ENCODE results near the gene ADGRL2.

Gene ADGRL2

DNA sequence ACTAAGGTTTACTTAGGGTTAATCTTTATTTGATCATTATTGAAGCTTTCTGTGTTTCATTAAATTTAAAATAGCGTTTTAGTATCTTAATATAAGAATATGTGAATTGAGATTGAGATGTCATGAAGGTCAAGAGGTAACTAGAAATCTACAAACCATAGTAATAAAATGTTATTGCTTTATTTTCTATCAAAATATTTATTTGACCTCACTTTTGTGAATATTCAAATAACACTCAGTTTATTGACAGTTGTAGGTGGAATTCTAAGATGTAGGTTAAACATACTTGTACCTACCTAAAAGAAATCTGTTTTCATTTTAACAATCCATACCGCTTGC, 5.7 kb downstream of the ADGRL2 start:
- no peak for DNase-seq

- DNase-seq = no peak
Measured at GRCh38 chr1:81808760-81809159, 8.0 kb downstream of the ADGRL2 start.

- no peak for DNase-seq
Measured at GRCh38 chr1:81809808-81810207, 9.1 kb downstream of the ADGRL2 start.

DNA sequence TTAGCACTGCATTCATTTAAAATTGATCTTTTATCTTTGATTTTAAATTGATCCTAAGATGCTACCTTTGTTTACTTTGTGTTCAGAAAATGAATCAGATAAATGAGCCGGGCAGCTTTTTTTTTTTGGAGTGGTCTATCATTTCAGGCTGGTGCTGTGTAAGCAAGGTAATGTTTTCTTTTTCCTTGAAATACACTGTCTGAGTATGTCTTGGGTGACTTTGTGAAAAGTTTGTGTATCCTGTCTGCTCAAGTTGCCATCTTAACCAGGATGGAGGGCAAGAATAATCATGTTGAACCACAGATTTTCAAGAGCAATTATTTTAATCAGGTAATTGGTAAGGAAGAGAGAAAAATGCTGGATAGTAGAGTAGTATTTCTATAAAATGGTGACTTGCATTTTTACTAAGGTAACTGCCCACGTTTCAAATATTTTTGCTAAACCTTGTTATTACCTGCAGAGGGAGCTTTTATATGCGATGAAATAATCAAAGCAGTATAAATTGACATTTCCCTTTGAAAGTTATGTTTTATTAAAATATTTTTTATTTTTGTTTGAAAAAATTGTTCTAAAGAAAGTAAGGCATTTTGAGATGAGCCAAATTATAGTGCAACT, 11.1 kb downstream of the ADGRL2 start:
- no peak for DNase-seq

GRCh38 chr1:81812712-81813111, 12.0 kb downstream of the ADGRL2 start:
- no peak for DNase-seq

DNA sequence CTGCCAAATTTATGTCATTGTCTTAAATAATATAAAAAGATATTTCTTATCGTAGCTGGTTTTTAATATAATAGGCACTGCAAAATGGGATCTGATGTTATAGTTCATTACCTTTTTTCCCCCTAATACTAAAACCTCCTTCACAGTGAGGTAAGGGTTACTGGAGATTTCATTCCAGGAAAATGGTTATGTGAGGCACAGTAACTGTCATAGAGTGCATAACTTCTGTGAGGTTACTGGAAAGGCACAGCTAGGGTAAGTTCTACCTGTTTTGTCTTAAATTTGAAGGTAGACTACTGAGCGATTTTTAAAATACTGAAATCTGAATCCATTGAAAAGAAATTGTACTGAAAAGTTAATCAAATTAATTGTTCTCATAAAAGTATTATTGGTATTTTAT, 13.0 kb downstream of the ADGRL2 start:
- no peak for DNase-seq

DNA sequence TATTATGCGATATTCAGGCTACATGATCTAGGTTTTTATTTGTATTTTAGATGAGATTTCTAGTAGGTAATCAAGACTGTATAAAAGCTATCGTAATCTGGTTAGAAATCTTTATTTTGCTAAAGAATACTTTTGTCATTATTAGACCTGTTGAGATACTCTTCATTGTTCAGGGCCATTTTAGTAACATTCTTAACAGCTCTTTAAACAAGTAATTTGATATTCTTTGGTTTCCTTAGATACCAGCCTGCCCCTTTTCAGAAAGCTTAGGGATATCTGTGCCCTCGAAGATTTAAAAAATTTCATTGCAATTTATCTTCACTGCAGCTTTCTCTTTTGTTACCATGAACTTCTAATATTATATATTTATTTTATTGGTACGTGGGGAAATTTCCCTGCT, 18.9 kb downstream of the ADGRL2 start:
- DNase-seq = no peak

DNA sequence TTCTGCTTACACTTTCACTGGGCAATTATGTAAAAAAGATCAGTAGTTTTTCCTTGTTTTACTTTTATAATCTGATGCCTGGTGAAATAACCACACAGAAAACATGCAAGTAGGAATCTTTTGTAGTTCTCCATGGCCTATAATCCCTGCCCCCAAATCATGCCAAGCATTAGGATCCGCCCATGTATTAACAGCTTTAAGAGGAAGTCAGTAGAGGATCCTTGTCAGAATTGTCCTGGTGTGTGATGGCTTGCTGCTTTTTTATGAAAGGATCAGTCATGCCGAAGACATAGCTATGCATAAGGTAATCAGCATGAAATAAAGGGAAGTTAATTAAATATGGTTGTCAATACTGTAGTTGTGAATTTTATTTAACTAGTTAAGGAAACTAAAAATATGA, 20.0 kb downstream of the ADGRL2 start:
- DNase-seq = no peak

DNA sequence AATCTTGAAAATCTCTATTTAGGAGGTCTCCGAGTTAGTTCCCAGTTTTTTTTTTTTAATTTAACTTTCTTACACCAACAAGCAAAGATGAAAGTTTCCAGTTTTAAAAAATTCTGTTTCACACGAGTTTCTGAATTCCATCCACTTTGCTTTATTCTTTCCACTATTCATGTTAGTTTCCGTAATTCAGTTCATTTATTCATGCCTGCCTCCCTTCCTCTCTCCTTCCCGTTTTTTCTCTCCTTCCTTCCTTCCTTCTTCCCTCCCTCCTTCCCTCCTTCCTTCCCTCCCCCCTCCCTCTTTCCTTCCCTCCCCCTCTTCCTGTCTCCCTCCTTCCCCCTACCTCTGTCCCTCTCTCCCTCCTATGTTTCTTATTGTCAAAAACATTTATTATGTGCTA, 22.3 kb downstream of the ADGRL2 start:
- no peak for DNase-seq

- no peak for DNase-seq
Measured at GRCh38 chr1:81824759-81825158, 24.0 kb downstream of the ADGRL2 start.

DNA sequence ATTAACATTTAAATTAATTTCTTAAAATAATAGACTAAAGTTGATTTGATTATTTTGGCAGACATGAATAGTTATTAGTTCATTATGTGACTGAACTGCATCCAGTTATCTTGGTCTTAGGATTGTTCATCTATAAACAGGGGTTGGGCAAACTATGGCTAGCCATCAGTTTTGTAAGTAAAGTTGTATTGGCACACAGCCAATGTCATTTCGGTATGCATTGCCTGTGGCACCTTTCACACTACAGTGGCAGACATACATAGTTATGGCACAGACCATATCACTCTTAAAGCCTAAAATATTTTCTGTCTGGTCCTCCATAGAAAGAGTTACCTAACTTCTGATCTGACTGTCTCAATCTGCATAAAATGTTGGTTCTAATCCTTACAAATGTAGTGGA, 27.2 kb downstream of the ADGRL2 start:
- no peak for DNase-seq

- no peak for DNase-seq
Measured at GRCh38 chr1:81832573-81832972, 31.8 kb downstream of the ADGRL2 start.

GRCh38 chr1:81833722-81834121, 33.0 kb downstream of the ADGRL2 start:
- no peak for DNase-seq

GRCh38 chr1:81834268-81834667, 33.5 kb downstream of the ADGRL2 start:
- DNase-seq = no peak

DNA sequence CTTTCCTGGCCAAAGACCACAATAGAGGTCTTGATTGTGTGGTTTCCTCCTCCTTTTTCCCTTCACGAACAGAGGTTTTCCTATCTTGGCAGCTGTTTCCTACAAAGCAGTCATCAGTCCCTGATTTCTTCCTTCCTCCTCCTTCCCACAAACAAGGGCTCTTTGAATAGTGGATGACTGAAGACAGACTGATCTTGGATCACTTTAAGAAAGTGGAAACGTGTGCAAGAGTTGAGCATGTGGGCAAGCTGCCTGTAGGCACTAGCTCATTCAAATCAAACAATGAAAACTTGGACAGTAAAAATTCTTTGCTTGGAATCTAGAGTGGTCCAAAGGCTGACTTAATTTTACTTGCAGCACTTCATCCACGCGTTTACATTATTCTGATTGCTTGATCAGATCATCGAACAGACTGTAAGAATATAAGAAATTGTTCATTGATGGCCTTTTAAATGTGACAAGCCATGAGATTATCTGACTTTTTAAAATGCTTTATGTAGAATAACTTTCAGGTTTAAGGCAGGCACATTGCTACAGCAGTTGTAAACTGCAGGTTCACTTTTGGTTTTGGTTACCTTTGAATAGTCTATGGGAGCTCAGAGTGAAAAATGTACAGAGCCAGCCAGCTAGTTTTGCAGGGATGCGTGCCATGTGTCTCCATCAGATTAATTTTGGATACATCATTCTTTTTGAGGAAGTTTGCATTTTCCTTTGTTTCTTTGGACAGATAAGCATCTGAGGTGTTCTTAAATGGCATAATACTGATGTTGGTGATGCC, 34.4 kb downstream of the ADGRL2 start:
- no peak for DNase-seq

GRCh38 chr1:81836007-81836626, 35.4 kb downstream of the ADGRL2 start:
- no peak for DNase-seq

DNA sequence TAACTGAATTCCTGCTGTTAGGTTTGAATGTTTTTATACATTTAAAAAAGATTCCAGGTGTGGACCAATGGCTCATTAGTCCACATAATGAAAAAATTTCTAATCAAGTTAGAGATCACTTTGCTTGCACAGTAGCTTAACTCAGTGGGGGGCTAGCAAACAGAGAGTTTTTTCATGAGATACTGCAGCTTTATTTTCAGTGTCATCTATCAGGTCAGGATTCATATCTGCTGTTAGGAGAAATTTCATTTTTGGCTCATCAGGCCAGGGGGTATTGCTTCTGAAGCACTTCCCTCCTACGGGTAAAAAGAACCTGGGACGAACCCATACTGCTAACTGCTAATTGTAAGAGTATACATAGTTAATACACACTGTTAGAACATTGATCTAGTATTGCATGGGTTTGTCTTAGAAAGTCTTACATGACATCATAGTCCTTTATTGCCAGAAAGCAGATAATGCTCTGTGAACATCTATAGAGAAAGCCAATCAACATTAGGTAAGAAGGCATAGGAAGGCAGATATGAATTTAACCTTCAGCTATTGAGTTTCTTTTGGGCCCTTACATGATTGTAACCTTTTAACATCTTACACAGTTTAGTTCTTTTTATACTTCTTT, 38.0 kb downstream of the ADGRL2 start:
- no peak for DNase-seq

- no peak for DNase-seq
Measured at GRCh38 chr1:81840805-81841204, 40.1 kb downstream of the ADGRL2 start.

DNA sequence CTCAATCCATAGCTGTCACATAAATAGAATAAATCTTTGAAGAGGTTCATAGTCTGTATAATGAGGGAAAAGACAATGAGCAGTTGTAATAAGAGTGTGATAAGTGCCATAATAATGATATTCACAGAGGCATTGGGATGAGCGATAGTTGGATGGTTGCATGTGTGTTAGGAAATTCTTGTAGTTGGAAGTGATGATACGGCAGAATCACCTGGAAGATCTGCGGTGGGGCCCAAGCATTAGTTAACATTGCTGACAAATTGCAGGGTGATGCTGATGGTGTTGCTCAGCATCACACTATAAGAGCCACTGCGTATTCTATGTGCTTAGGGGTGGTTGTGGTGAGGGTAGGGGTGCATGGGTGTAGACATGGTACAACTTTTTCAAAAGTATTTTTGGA, 41.1 kb downstream of the ADGRL2 start:
- no peak for DNase-seq

- DNase-seq = no peak
Measured at GRCh38 chr1:81844477-81844876, 43.7 kb downstream of the ADGRL2 start.

DNA sequence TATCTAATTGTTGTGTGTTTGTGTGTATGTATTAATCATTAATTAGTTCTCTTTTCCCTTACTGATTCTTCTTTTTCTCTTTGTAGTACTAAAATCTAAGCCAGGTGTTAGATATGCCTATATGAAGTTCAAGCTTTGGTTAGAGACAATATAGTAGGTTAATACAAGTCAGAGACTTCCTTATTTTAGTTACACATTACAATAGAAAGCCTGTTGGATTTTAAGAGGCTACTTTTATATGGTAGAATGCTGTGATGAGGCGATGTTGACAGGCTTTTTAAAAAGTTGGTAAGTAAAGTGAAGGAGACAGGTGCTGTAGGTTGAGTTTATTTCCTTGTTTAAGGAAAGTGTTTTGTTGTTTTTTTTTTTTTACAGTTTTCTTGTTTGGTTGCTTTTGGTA, 45.9 kb downstream of the ADGRL2 start:
- DNase-seq = no peak

- no peak for DNase-seq
Measured at GRCh38 chr1:81847063-81847462, 46.3 kb downstream of the ADGRL2 start.

DNA sequence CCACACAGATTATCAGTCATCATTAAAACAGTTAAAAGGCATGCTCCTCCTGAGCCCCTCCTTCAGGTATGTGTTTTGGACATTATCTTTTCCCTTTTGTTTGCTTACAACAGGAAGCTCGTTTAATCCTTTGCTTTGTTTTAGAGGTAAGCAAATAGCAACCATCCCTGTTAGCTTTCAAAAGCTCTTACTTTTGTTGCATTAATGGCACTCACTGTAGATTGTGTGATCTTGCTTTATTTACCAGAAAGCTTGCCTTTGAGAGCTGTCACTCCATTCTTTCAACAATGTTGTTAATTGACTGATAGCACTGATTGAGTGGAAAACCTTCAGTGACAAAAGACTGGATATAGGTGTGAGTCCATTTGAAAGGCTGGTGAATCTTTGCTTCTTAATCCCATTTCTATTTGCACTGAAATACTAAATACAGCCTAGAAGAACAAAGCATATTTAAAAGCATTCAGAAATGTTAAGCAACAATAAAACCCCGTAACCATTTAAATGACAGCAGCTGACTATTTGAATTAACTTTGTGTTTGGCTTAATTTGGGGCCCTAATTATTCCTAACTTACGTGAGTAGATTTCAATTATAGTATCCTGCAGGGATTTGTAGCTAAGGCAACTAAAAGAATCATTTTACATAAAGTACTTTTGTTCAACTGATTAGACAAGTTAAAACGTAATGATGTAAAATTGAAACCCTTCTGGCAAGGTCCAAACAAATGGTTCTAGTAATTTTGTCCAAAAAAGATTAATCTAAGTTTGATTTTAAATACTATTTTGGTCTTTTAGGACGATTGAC, 48.3 kb downstream of the ADGRL2 start:
- DNase-seq = no peak
